AG04450 (cell line): ENCODE results near the gene KCTD7. TPM values are rescaled to one million over a fixed set of nuclear protein-coding genes. Genes with fewer than 3 reads are reported as not detected.
A peak's percentile ranks its signal among the peaks of the same experiment; 100 is the strongest.
"Not testable (repeated sequence)": the region's sequence is repeated elsewhere in the genome, so short reads cannot be mapped to it uniquely, and the experiment has no call there.

ENCODE experiments used
- CTCF ChIA-PET: fragments of 300-600, 350-600 bp; formaldehyde crosslinking; extraction: SDS; loops from one replicate; lab custom pipeline; 2022; ENCODE audit warnings: antibody characterized with exemption, inconsistent platforms; lab: Charles Lee
- POLR2A ChIA-PET: fragments of 350-600 bp; formaldehyde crosslinking; extraction: SDS; loops from one replicate; lab custom pipeline; 2021; ENCODE audit warnings: antibody characterized with exemption, inconsistent platforms; lab: Yijun Ruan, JAX
- DNase-seq: peaks from one replicate; pipeline ENCODE4 v3.0.0-alpha.2; 2011; ENCODE audit warnings: low read depth, low spot score
- H3K27ac ChIP-seq: one replicate; pipeline ENCODE4 v1.5.1; 2012; ENCODE audit warnings: low read depth, low read length, control low read depth
- H3K27me3 ChIP-seq: one replicate; pipeline ENCODE4 v1.6.0; 2012; ENCODE audit warnings: low read length; ENCODE audit not compliant: control insufficient read depth, insufficient read depth
- H3K4me3 ChIP-seq: 2 replicates; pipeline ENCODE4 v1.5.1; 2011; ENCODE audit warnings: mild to moderate bottlenecking, low read depth, low read length, control low read depth
- H3K9me3 ChIP-seq: 2 replicates; pipeline ENCODE4 v1.5.1; 2012; ENCODE audit warnings: low read length; ENCODE audit not compliant: control insufficient read depth, insufficient read depth
- polyA plus RNA-seq: library from polyadenylated mRNA; depleted of rRNA; stranded (reverse); fragments of >200 nt; gene quantifications from 2 replicates; pipeline ENCODE4 v1.2.3, GENCODE V29; 2011
- TF ChIP-seq, protein P1 (sequence below): IDR thresholded peaks from 2 replicates; pipeline ENCODE4 v1.5.1; 2011; ENCODE audit warnings: low read depth, low read length, control low read depth, inconsistent platforms

The KCTD7 gene
- polyA plus RNA-seq, 1 experiment, result 14.7 TPM

DNA sequence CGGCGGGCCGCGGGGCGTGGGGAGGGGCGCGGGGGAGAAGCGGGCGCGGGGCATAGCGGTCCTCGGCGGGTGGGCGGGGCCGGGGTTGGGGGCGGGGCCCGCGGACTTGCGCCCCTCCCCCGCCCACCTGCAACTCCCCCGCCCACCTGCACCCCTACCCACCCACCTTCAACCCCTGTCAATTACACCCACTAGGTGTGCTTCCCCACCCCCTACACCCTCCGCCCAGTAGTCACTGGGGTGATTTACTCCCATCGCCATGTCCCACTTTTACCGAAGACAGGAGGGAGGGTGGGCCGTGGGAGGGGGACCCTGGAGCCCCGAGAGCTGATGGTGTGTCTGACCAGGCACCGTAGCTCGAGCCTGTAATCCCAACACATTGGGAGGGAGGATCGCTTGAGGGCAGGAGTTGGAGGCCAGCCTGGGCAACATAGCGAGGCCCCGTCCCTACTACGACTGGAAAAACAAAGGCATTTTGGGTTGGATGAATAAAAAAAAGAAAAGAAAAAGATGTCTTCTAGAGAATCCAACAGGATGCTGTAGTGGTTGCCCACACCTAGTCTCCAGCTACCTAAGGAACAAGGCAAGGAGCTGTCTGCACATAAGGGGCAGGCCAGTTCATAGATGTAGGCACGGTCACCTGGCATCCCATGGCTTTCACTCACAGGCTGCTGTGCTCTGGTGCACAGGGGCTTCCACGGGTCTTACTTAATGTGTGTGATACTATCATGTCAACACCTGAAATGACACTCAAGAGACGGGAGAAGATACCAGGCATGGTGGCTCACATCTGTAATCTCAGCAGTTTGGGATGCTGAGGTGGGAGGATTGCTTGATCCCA is 761 bp downstream of the KCTD7 start:
- Histone ChIP-seq H3K27me3 (no peaks in the 10 kb centered on the region), H3K27ac (peak overlapping the region; percentile 47), H3K4me3 (peak overlapping the region; percentile 72), H3K9me3 (no peaks in the 10 kb centered on the region)
- ChIA-PET CTCF (no interaction called here), POLR2A (interaction anchor here (0.6 to 1.5 kb wide), 6 partner anchors 10 to 515 kb away, joined by 3 to 17 read pairs (median 3); partner anchors contain the start of gene CRCP)
- TF ChIP-seq, protein P1, sequence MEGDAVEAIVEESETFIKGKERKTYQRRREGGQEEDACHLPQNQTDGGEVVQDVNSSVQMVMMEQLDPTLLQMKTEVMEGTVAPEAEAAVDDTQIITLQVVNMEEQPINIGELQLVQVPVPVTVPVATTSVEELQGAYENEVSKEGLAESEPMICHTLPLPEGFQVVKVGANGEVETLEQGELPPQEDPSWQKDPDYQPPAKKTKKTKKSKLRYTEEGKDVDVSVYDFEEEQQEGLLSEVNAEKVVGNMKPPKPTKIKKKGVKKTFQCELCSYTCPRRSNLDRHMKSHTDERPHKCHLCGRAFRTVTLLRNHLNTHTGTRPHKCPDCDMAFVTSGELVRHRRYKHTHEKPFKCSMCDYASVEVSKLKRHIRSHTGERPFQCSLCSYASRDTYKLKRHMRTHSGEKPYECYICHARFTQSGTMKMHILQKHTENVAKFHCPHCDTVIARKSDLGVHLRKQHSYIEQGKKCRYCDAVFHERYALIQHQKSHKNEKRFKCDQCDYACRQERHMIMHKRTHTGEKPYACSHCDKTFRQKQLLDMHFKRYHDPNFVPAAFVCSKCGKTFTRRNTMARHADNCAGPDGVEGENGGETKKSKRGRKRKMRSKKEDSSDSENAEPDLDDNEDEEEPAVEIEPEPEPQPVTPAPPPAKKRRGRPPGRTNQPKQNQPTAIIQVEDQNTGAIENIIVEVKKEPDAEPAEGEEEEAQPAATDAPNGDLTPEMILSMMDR, result no peak
- DNase-seq, result no peak

DNA sequence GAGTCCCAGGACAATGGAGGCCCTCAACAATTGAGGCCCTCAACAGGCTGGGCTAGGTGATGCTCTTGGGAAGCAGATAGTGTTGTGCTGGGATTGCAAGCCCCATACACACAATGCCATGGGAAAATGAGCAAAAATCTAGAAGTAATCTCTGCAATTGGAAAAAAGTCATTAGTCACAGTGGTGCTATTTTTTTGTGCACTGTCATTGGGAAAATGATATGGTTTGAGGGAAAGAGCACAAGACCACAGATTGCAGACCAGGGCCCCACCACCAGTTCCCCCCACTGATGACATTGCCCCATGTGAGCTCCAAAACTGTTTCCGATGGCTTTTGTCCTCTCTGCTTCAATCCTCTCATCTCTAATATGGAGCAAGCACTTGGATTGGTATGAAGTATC is 1.9 kb downstream of the KCTD7 start:
- Histone ChIP-seq H3K9me3 (no peaks in the 10 kb centered on the region), H3K27me3 (no peaks in the 10 kb centered on the region), H3K4me3 (no peak overlapping the region), H3K27ac (no peak overlapping the region)
- TF ChIP-seq, protein P1, result no peak
- DNase-seq, result no peak
- POLR2A ChIA-PET, result no interaction called here
- CTCF ChIA-PET, result no interaction called here

DNA sequence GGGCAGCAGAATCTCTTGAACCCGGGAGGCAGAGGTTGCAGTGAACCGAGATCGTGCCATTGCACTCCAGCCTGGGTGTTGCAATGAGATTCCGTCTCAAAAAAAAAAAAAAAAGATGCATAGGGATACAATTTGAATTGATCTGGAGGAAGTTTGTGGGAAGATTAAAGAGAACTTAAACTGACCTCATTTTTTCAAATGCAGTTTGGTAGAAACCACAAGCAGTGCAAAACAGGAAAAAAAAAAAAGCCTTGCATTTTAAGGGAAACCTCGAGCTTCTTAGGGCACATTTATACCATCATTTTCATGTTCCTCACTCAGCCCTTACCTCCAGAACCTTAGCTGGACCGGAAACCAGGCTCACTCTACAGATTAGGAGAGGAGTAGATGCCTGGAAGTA is 2.8 kb downstream of the KCTD7 start:
- ChIA-PET CTCF (no interaction called here), POLR2A (interaction anchor here (0.8 kb wide), 1 partner anchor 29 kb away, joined by 6 read pairs; no protein-coding TSS in a partner anchor)
- DNase-seq, result no peak
- no peak overlapping the region for H3K27ac ChIP-seq
- H3K9me3 ChIP-seq, result no peaks in the 10 kb centered on the region
- H3K4me3 ChIP-seq, result no peak overlapping the region
- TF ChIP-seq, protein P1, result no peak
- H3K27me3 ChIP-seq, result no peaks in the 10 kb centered on the region

DNA sequence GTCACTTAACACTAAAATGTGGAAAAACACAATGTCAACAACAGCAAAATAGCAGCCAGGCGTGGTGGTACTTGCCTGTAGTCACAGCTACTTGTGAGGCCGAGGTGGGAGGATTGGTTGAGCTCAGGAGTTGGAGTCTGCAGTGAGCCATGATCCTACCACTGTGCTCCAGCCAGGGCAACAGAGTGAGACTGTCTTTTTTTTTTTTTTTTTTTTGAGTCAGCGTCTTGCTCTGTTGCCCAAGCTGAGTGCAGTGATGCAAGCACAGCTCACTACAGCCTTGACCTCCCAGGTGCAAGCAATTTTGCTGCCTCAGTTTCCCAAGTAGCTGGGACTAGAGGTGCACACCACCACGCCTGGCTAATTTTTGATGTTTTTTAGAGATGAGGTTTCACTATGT is 6.1 kb downstream of the KCTD7 start:
- TF ChIP-seq, protein P1, result no peak
- POLR2A ChIA-PET, result no interaction called here
- CTCF ChIA-PET, result interaction anchor here (1.6 kb wide), 1 partner anchor 604 kb away, joined by 4 read pairs; no protein-coding TSS in a partner anchor

DNA sequence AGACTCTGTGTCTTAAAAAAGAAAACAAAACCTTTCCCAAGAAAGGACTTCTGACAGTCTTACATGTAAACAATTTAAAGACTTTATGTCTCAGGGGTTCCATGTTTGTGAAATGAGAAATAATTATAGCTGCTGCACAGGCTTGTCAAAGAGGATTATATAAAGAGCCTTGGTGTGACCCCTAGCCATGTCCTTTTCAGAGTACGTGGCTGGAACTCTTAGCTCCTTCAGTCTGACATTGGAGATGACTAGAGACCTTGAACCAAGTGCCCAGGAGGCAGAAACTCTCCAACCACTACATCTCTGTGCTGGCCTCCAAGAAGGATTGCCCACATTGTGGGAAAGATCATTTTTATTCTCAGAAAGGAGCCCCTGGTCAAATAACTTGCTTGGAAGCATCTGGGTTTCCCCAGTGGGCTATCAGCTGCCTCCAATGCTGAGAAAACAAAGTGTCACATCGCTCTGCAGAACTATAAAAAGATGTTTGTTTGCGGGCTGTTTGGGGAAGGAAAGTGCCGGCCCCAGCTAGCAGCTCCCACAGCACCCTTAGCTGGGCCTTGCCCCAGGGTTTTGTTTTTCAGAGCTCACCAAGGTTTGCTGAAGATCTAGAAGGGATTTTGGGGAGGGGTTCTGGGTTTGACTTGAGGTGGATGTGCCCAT is 6.8 kb downstream of the KCTD7 start:
- H3K9me3 ChIP-seq, DNase-seq, H3K27me3 ChIP-seq, POLR2A ChIA-PET, H3K4me3 ChIP-seq: not testable (repeated sequence)
- CTCF ChIA-PET, result interaction anchor here (1.6 kb wide), 1 partner anchor 605 kb away, joined by 4 read pairs; no protein-coding TSS in a partner anchor
- peak overlapping the region; percentile 52 for H3K27ac ChIP-seq

More for the DNA sequence above, 6.1 kb downstream of the KCTD7 start:
- DNase-seq, result no peak
- H3K27me3 ChIP-seq, result no peaks in the 10 kb centered on the region
- no peaks in the 10 kb centered on the region for H3K9me3 ChIP-seq
- H3K4me3 ChIP-seq, result no peak overlapping the region
- peak overlapping the region; percentile 39 for H3K27ac ChIP-seq

DNA sequence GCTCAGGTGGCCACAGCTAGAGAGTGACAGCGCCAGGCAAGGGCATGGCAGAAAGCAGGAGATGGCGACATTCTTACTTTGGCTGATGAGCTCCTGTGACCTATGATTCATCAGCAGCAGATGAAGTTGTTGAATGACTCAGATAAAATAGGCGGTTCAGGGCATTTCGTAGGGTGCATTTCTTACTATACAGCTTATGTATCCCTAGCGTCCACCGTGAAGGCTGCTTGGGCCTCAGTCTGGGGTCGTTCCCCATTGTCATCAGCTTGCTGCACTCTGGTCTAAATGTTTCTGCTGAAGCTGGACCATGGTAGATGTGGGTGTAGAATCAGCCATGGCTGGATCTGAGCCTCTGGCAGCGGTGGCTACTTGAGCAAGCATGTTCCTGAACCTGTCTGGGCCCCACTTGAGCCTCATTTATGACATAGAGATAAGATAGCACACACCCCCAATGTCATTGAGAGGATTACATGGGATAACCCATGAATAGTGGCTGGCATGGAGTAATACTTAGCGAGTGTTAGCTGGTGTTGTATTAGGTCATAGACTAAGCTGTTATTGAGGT is 7.4 kb downstream of the KCTD7 start:
- POLR2A ChIA-PET, H3K27me3 ChIP-seq, H3K9me3 ChIP-seq, H3K4me3 ChIP-seq, DNase-seq: not testable (repeated sequence)
- H3K27ac ChIP-seq, result peak overlapping the region; percentile 78
- CTCF ChIA-PET, result interaction anchor here (1.6 kb wide), 1 partner anchor 605 kb away, joined by 4 read pairs; no protein-coding TSS in a partner anchor
